ENCODE measurements around the gene NRF1.

- no peak for TF ChIP-seq POLR2A (IDR thresholded peaks at IDR 0.05)
- no peak for TF ChIP-seq CTCF (IDR thresholded peaks at IDR 0.05)
Observed at GRCh38 chr7:129729511-129729910, 118.0 kb downstream of the NRF1 start.

Data from adrenal gland (tissue), 5 donors.